Activated T-cell treated with anti-CD3 and anti-CD28 coated beads for 1 hour (primary cell): ENCODE data around the gene SORL1.

ENCODE experiments used
- DNase-seq: peaks from one replicate; pipeline ENCODE4 v3.0.0-alpha.2; 2020; ENCODE audit warnings: low read depth

SORL1 gene

GRCh38 chr11:121535129-121535796 is 83.1 kb downstream of the SORL1 start:
- no peak for DNase-seq

- no peak for DNase-seq
Measured at GRCh38 chr11:121536126-121536525, 84.0 kb downstream of the SORL1 start.

- no peak for DNase-seq
Measured at GRCh38 chr11:121538054-121538453, 85.9 kb downstream of the SORL1 start.

DNA sequence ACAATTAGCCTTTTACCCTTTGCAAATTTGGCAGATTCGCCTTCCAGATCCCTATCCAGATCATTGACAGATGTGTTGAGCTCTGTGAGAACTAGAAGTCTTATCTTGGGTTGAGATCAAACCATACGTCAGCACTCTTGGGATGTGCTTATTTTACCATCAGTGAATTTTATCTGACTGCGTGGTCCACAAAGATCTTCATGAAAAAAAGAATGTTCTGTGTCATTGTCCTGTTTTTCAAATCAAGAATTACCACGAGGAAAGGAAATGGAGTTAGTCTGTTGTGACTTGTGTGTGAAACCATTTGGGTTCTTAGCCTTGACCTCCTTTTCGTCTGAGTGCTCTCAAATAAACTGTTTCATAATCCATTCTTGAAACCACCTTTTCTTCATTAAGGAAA is 86.9 kb downstream of the SORL1 start:
- no peak for DNase-seq

DNA sequence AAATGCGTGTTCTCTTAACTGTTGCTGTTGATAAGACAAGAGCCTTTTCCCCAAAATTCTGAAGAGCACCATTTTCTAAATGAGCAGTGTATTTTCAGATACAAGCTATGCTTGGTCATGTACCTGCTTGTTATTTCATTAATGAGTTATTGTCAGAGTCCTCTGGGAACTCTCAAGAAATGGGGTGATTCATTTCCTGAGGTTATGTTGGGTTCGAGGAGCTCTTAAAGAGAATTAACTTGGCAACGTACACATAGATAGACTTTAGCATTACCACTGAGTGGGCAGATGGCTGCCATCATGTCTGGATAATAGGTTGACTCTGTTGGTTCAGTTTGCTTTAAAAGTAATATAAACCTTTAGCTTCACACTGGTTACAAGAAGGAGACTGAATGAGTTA is 88.5 kb downstream of the SORL1 start:
- DNase-seq, result no peak

DNA sequence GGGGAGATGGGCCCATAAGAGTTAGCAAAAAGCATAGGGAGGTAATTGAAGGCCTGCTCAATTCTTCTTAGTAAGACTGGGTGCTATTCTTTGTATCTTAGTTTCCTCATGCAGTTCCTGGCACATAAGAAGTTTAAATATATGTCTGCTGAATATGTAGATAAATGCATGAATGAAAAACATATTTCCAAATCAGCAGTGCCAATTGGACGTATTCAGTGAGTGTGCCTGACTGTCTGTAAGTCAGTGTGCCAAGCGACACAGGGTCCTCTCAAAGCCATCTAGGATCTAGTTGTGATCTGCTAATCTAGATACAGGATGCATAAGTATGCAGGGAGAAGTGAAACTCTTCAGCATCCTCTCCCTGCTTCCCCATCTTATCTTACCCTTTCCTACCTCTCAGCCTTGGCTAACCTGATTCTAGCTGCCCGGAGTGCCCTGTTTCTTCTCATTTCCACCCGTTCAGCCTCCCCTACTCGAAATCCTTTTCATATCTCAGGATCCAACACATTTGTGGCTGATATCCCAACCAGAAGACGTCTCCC is 91.8 kb downstream of the SORL1 start:
- DNase-seq, result no peak

DNA sequence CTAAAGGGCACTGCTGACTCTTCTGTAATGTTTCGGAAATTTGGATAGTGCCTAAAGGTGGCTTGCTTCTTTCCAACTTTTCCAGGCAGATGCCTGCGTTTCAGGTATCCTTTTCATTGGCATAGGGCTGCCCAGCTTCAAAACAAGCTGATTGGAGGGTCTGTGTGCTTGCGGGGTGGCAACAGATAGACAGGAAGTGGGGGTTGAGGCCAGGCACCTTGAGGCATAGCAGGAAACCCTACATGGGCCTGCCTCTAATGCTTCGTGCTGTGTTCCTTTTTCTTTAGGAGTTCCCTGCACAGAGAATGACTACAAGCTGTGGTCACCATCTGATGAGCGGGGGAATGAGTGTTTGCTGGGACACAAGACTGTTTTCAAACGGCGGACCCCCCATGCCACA is 92.8 kb downstream of the SORL1 start:
- DNase-seq, result peak; percentile 9

DNA sequence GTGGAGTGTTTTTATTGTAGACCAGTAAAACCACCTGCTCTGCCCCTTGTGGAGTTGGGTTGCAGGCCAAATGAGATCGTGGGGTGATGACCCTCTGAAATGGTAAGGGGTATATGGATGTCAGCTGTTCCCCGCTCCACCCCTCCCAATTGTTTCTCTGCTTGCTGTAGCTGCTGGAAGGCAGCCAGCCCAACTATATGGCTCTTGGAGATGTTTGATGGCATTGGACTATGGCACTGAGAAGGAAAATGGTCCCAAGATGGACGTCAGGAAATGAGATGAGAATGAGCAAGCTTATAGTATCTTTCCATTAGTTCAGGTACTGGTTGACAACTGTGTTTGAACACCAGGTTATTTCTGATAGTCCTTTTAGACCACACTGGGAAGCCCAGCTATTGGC is 95.5 kb downstream of the SORL1 start:
- DNase-seq, result no peak

DNA sequence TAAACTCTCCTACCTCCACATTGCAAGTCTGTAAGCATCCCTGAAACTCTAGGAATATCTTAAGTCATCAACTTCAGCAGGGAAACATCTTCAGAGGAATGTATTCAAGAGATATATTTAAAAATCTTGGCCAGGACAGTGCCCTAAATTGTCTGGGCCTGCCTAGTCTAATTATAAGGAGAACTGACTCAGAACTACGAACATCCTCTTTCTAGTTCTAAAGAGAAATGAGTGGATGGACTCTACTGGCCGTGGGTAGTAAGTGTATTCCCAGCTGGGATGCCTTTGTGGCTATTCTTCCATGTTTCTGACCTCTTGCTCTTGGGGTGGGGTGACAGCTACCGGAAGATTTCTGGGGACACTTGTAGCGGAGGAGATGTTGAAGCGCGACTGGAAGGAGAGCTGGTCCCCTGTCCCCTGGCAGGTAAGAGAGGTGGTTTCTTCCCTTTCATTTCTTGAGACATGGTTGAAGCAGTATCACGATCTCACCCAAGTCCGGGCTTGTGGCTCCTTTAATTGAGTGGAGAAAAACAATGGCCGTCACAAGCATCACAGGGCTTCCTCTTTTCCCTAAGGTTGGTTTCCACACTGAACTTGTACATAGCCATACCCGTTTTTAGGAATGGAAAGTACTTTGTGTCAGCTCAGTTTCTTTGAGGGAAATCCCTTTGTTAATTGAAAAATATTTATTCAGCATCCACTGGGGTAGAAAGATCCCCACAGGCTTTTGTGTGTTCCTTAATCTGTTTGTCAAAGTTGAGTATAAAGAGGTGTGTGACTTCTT is 98.3 kb downstream of the SORL1 start:
- DNase-seq, result no peak

GRCh38 chr11:121551463-121551862 is 99.3 kb downstream of the SORL1 start:
- DNase-seq, result no peak

DNA sequence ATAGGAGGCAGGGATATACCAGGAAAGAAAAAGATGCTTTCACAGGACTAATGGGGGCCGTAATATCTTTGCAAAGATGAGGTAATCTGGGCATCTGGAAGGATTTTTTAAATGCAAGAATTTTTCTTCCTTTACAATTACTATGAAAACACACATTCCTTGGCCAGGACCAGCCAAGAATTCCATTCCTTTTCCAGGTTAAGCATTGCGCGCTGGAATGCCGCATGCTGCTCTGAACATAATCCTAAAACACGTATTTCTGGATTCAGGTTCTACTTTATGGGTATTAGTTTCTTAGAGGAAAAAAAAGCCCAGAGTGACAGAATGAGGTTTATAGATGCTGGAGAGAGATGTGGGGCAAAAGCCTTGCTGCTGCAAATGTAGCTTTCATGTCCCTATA is 100.0 kb downstream of the SORL1 start:
- no peak for DNase-seq

DNA sequence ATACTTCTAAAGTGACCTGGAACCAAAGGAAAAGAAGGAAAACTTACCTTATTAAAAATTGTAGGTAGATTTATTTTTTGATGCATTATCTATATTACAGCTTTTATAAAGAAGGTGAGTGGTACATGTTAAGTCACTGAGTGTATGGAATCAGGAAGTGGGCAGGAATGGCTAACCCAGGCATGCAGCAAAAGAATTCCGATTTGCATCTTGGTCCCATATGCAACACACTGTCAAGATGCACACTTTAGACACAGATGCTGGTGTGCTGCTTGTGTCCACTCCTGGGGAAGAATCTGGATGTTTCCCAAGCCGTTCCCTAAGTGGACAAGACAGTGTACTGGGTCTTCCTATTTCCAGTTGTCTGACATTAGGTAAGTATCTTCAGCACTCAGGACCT is 100.5 kb downstream of the SORL1 start:
- DNase-seq, result no peak

DNA sequence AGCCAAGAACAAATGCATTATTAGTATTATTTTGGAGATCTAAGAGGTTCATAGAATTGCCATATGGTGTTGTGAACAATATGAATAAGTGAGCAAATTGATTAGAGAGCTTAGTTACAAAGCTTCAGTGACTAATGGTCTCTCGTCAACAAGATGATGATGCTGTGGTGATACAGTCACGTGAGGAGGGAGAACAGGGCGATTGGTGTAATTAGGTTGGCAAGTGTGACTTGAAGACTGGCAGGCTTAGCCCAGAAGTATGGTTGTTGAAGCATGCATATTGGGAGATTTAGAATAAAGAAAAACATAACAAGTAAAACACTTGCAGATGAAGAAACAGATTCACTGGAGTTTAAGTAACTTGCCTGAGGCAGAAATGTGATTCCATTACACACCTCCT is 101.3 kb downstream of the SORL1 start:
- DNase-seq, result no peak

DNA sequence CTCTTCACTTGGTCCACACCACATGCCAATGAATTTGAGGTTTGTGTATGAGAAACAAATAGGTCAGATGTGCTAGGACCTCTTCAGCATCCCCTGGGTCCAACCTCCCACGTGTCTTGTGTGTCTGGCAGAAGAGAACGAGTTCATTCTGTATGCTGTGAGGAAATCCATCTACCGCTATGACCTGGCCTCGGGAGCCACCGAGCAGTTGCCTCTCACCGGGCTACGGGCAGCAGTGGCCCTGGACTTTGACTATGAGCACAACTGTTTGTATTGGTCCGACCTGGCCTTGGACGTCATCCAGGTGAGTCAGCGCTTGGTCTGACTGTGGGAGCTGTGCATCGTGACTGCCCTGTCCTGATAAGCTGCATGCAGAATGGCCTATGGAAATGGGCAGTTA is 101.7 kb downstream of the SORL1 start:
- DNase-seq, result no peak

- no peak for DNase-seq
Measured at GRCh38 chr11:121554552-121554951, 102.4 kb downstream of the SORL1 start.

DNA sequence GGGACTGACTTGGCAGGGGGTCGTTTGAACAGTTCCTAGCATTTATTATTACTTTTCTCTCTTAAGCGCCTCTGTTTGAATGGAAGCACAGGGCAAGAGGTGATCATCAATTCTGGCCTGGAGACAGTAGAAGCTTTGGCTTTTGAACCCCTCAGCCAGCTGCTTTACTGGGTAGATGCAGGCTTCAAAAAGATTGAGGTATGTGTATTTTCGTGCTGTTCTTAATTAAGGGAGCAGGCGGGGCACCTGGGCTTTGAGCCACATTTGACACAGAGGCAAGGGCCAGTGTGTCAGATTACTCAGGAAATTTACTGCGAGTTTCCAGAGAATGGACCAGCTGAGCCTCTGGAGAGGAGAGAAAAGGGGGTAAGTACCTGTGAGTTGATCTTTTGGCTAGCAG is 103.0 kb downstream of the SORL1 start:
- no peak for DNase-seq

GRCh38 chr11:121556937-121557336 is 104.8 kb downstream of the SORL1 start:
- no peak for DNase-seq

GRCh38 chr11:121557348-121557747 is 105.2 kb downstream of the SORL1 start:
- DNase-seq, result no peak

DNA sequence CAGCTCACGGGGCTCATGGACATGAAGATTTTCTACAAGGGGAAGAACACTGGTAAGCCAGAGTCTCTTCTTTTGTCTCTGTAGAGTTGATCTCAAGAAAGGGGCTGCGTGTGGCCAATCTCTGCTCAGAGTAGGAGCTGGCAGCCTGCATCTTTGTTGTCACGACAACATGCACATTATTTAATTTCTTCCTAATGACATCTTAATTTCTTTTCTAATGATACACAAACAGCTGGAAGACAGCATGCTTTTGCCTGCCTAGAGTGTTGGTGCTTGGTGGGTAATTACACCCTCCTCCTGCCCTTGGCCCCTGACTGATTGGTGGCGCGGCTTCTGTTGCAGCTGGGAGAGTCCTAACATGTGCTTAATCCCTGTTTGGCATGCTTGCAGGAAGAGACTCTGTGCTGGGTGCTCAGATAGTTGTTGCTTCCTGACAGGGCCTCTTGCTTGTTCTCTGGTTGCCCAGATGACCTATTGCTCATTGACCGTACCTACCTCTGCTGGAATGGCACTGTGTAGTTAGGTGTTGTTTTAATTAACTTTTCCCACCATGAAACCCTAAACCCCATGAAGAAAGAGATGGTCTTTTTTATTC is 107.6 kb downstream of the SORL1 start:
- no peak for DNase-seq

- DNase-seq, result no peak
Measured at GRCh38 chr11:121560236-121560635, 108.1 kb downstream of the SORL1 start.

DNA sequence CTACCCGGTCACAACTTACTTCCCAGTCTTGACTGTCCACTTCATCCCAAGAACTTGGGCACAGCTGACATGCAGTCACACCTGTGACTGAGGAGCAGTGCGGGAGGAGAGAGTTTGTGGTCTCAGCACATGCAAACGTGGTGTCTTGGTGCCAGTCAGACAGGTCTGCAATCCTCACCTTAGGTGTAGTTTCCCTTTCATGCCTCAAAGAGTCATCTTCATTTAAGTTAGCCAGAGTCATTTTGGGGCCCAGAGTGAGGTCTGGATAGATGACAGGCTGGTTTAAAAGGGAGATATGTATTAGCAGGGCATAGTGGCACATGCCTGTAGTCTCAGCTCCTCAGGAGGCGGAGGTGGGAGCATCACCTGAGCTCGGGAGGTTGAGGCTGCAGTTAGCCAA is 109.1 kb downstream of the SORL1 start:
- DNase-seq, result no peak

- DNase-seq, result no peak
Measured at GRCh38 chr11:121561716-121562115, 109.6 kb downstream of the SORL1 start.

DNA sequence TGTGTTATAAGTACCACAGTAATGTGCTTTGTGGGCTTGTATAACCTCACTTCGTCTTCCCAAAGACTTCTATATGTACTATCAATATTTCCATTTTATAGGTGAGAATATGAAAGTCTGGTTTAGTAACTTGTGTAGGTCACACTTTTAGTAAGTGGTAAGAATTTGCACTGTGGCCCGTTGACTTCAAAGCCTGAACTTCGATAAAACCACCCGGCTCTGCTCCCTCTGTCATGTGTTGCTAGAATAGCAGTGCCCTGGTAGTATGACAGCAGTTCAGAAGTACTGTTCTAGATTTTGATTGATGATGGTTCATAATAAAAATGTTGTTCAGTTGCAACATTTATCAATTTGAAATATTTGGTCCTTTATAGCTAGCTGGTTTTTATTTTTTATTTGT is 110.9 kb downstream of the SORL1 start:
- no peak for DNase-seq
